ENCODE measurements around the gene CCNI2. TPM values are rescaled to one million over a fixed set of nuclear protein-coding genes. Genes with fewer than 3 reads are reported as not detected.

The CCNI2 gene
- total RNA-seq, 1 experiment from 2014 or later, result 1.4 TPM

- ChIA-PET CTCF (interaction anchor here (1.1 kb wide), 1 partner anchor 34 kb away, joined by 3 read pairs; no protein-coding TSS in a partner anchor), POLR2A (no interaction called here), RAD21 (ENCODE audit: low non-redundant PET in 1 of 2, low total read pairs in 2 of 2, uncharacterized antibody in 2 of 2, unreplicated experiment in 2 of 2) (interaction anchor here in 1 of 2 experiments (0.5 kb wide), 1 partner anchor 34 kb away, joined by 3 read pairs; no protein-coding TSS in a partner anchor)
- H3K27me3 ChIP-seq (ENCODE audit: insufficient read depth, low read length), result no peaks in the 10 kb centered on the region
- no peaks in the 10 kb centered on the region for H3K36me3 ChIP-seq (ENCODE audit: control insufficient read depth in 1 of 2, insufficient read depth in 2 of 2, low read length in 2 of 2)
- H3K79me2 ChIP-seq (ENCODE audit: insufficient read depth, low read length), result no peaks in the 10 kb centered on the region
- H3K27ac ChIP-seq (ENCODE audit: low read depth, low read length), result no peak overlapping the region
- TF ChIP-seq MAX (IDR thresholded peaks at IDR 0.05), result no peak
- peaks cover 0 to 8% of the 10 kb centered on the region in 2 experiments; a peak in 3 of 4 replicates for H3K4me1 ChIP-seq (ENCODE audit: control insufficient read depth in 1 of 2, insufficient read depth in 2 of 2, low read length in 2 of 2)
- H3K4me3 ChIP-seq (replicated peaks in 1 of 2; ENCODE audit: low read depth in 1 of 2, low read length in 2 of 2), result no peak overlapping the region
- H3K9me3 ChIP-seq (ENCODE audit: control insufficient read depth in 1 of 2, insufficient read depth in 1 of 2, low read depth in 1 of 2, low read length in 2 of 2), result no peaks in the 10 kb centered on the region
- intact Hi-C loops (cut with micrococcal nuclease), result no loop called here
- no TSS peak for BruUV-seq (replicated peaks)
- no peaks in the 10 kb centered on the region for H3K9me2 ChIP-seq (ENCODE audit: insufficient read depth)
- H4K20me1 ChIP-seq (ENCODE audit: insufficient read depth), result no peaks in the 10 kb centered on the region
- H3K9ac ChIP-seq (ENCODE audit: low read length), result no peak overlapping the region
- no peak for DNase-seq (ENCODE audit: low read depth, low spot score)
- H3K4me2 ChIP-seq (ENCODE audit: low read length), result no peak overlapping the region
- no peak overlapping the region for H2AFZ ChIP-seq (ENCODE audit: low read depth, low read length, poor library complexity, severe bottlenecking)
- no peak for ATAC-seq
Observed at GRCh38 chr5:132785864-132786263, 38.6 kb downstream of the CCNI2 start.

GRCh38 chr5:132787076-132787475 is 39.9 kb downstream of the CCNI2 start:
- no peak for DNase-seq (ENCODE audit: low read depth, low spot score)
- RAD21 ChIA-PET (ENCODE audit: low non-redundant PET in 1 of 2, low total read pairs in 2 of 2, uncharacterized antibody in 2 of 2, unreplicated experiment in 2 of 2), result no interaction called here
- intact Hi-C loops (cut with micrococcal nuclease), result no loop called here
- Histone ChIP-seq H2AFZ (ENCODE audit: low read depth, low read length, poor library complexity, severe bottlenecking) (no peak overlapping the region), H3K79me2 (ENCODE audit: insufficient read depth, low read length) (no peaks in the 10 kb centered on the region), H3K27ac (ENCODE audit: low read depth, low read length) (no peak overlapping the region), H3K36me3 (ENCODE audit: control insufficient read depth in 1 of 2, insufficient read depth in 2 of 2, low read length in 2 of 2) (no peaks in the 10 kb centered on the region), H3K4me1 (ENCODE audit: control insufficient read depth in 1 of 2, insufficient read depth in 2 of 2, low read length in 2 of 2) (peaks cover 0 to 5% of the 10 kb centered on the region in 2 experiments; a peak in 3 of 4 replicates), H3K27me3 (ENCODE audit: insufficient read depth, low read length) (no peaks in the 10 kb centered on the region), H3K4me2 (ENCODE audit: low read length) (no peak overlapping the region), H3K4me3 (replicated peaks in 1 of 2; ENCODE audit: low read depth in 1 of 2, low read length in 2 of 2) (no peak overlapping the region), H3K9me3 (ENCODE audit: control insufficient read depth in 1 of 2, insufficient read depth in 1 of 2, low read depth in 1 of 2, low read length in 2 of 2) (no peaks in the 10 kb centered on the region), H3K9ac (ENCODE audit: low read length) (no peak overlapping the region), H3K9me2 (ENCODE audit: insufficient read depth) (no peaks in the 10 kb centered on the region), H4K20me1 (ENCODE audit: insufficient read depth) (no peaks in the 10 kb centered on the region)
- CTCF ChIA-PET, result no interaction called here
- POLR2A ChIA-PET, result no interaction called here
- ATAC-seq, result no peak
- BruUV-seq (replicated peaks), result no TSS peak
- TF ChIP-seq SIN3A (IDR thresholded peaks at IDR 0.05; ENCODE audit: low read depth) (no peak), SP1 (IDR thresholded peaks at IDR 0.05; ENCODE audit: low read depth) (no peak), ELF1 (IDR thresholded peaks at IDR 0.05; ENCODE audit: borderline replicate concordance, low read depth) (no peak), RAD21 (IDR thresholded peaks at IDR 0.05; ENCODE audit: low read depth) (no peak), REST (IDR thresholded peaks at IDR 0.05; ENCODE audit: low read depth) (no peak), POLR2AphosphoS5 (IDR thresholded peaks at IDR 0.05; ENCODE audit: low read depth, low read length) (no peak), MAX (IDR thresholded peaks at IDR 0.05) (no peak), EZH2 (IDR thresholded peaks at IDR 0.05) (no peak), TCF7L2 (IDR thresholded peaks at IDR 0.05; ENCODE audit: borderline replicate concordance, extremely low read depth, insufficient read depth, insufficient read length) (no peak), POLR2A (IDR thresholded peaks at IDR 0.05; ENCODE audit: borderline replicate concordance, extremely low read depth, insufficient read depth, insufficient read length) (no peak), JUND (IDR thresholded peaks at IDR 0.05) (no peak)
